Central memory CD8-positive, alpha-beta T cell (primary cell): ENCODE results near the gene CASKIN1.
A peak's percentile ranks its signal among the peaks of the same experiment; 100 is the strongest.
"Not testable (repeated sequence)": the region's sequence is repeated elsewhere in the genome, so short reads cannot be mapped to it uniquely, and the experiment has no call there.

Experiments
- ATAC-seq: fragments of 150-1000 bp; cut with Tn5 transposase; replicated peaks from 2 replicates; pipeline ENCODE4 v1.10.0; 2022; ENCODE audit warnings: mild to moderate bottlenecking, moderate FRiP score, moderate number of reproducible peaks; ENCODE audit not compliant: poor library complexity, severe bottlenecking; ENCODE audit errors: extremely low read depth
- DNase-seq, 2 donors: peaks; one replicate each; pipeline ENCODE4 v3.0.0; 2021; ENCODE audit warnings: low spot score in 2 of 2
- H3K27ac Mint-ChIP-seq: one replicate; pipeline ENCODE4 v1.8.0; 2022; ENCODE audit warnings: low read depth, mild to moderate bottlenecking, moderate library complexity, mixed read lengths
- H3K27me3 Mint-ChIP-seq: one replicate; pipeline ENCODE4 v1.8.0; 2022; ENCODE audit warnings: mixed read lengths
- H3K36me3 Mint-ChIP-seq: one replicate; pipeline ENCODE4 v1.8.0; 2022; ENCODE audit warnings: mild to moderate bottlenecking, moderate library complexity, mixed read lengths; ENCODE audit not compliant: insufficient read depth
- H3K4me1 Mint-ChIP-seq: one replicate; pipeline ENCODE4 v1.8.0; 2022; ENCODE audit warnings: mixed read lengths
- H3K4me3 Mint-ChIP-seq: one replicate; pipeline ENCODE4 v1.8.0; 2022; ENCODE audit warnings: mild to moderate bottlenecking, moderate library complexity, mixed read lengths
- H3K9me3 Mint-ChIP-seq: one replicate; pipeline ENCODE4 v1.8.0; 2022; ENCODE audit warnings: mixed read lengths

The CASKIN1 gene

GRCh38 chr16:2147981-2148671 lies 48.3 kb downstream of the CASKIN1 start, which contains the start of gene RAB26:
TSS of gene RAB26 (plus strand) at chr16:2148625. CDS start at chr16:2148784, 159 bp downstream.
- DNase-seq (no peak), ATAC-seq (peak; percentile 69)
- H3K27me3 Mint-ChIP-seq: no peaks in the 10 kb centered on the region
- H3K4me1 Mint-ChIP-seq: peaks cover 17% of the 10 kb centered on the region
- no peaks in the 10 kb centered on the region for H3K9me3 Mint-ChIP-seq
- no peak within 1 kb of the TSS for H3K27ac Mint-ChIP-seq
- H3K4me3 Mint-ChIP-seq: peak within 1 kb of the TSS; percentile 63
- H3K36me3 Mint-ChIP-seq: peaks cover 3% of the 10 kb centered on the region

GRCh38 chr16:2147378-2147777 lies 49.0 kb downstream of the CASKIN1 start:
- ATAC-seq: no peak
- H3K27ac Mint-ChIP-seq: no peak overlapping the region
- H3K36me3 Mint-ChIP-seq: peaks cover 3% of the 10 kb centered on the region
- peaks cover 17% of the 10 kb centered on the region for H3K4me1 Mint-ChIP-seq
- no peak for DNase-seq
- peak overlapping the region; percentile 55 for H3K4me3 Mint-ChIP-seq
- H3K27me3 Mint-ChIP-seq: no peaks in the 10 kb centered on the region
- no peaks in the 10 kb centered on the region for H3K9me3 Mint-ChIP-seq

- Mint-ChIP-seq H3K27me3 (no peaks in the 10 kb centered on the region), H3K9me3 (no peaks in the 10 kb centered on the region), H3K36me3 (peaks cover 3% of the 10 kb centered on the region), H3K4me1 (peaks cover 11% of the 10 kb centered on the region), H3K27ac (no peak overlapping the region), H3K4me3 (no peak overlapping the region)
- DNase-seq (no peak), ATAC-seq (no peak)
Measured at GRCh38 chr16:2145843-2146242, 50.6 kb downstream of the CASKIN1 start.

- DNase-seq (no peak), ATAC-seq (no peak)
- Mint-ChIP-seq H3K36me3 (peaks cover 5% of the 10 kb centered on the region), H3K9me3 (no peaks in the 10 kb centered on the region), H3K4me1 (peaks cover 6% of the 10 kb centered on the region), H3K4me3 (no peak overlapping the region), H3K27ac (no peak overlapping the region), H3K27me3 (no peaks in the 10 kb centered on the region)
Measured at GRCh38 chr16:2143878-2144485, 52.4 kb downstream of the CASKIN1 start.

GRCh38 chr16:2142942-2143877 lies 53.2 kb downstream of the CASKIN1 start:
- ATAC-seq (no peak), DNase-seq (no peak)
- no peak overlapping the region for H3K4me3 Mint-ChIP-seq
- H3K4me1 Mint-ChIP-seq: peaks cover 6% of the 10 kb centered on the region
- no peak overlapping the region for H3K27ac Mint-ChIP-seq
- H3K36me3 Mint-ChIP-seq: peaks cover 8% of the 10 kb centered on the region
- no peaks in the 10 kb centered on the region for H3K9me3 Mint-ChIP-seq
- no peaks in the 10 kb centered on the region for H3K27me3 Mint-ChIP-seq

GRCh38 chr16:2135770-2136490 lies 60.5 kb downstream of the CASKIN1 start, which contains the start of gene PKD1:
TSS of gene PKD1 (minus strand) at chr16:2135898. CDS start at chr16:2135689, 209 bp downstream.
- Mint-ChIP-seq H3K4me3 (peak within 1 kb of the TSS; percentile 85), H3K36me3 (peaks cover 14% of the 10 kb centered on the region), H3K27ac (peak within 1 kb of the TSS; percentile 58), H3K4me1 (peaks cover 14% of the 10 kb centered on the region)
- H3K27me3 Mint-ChIP-seq, H3K9me3 Mint-ChIP-seq: not testable (repeated sequence)
- DNase-seq: peak; percentile 98
- ATAC-seq: peak; percentile 58

GRCh38 chr16:2135071-2135470 lies 61.3 kb downstream of the CASKIN1 start:
- H3K9me3 Mint-ChIP-seq, H3K4me1 Mint-ChIP-seq, H3K27me3 Mint-ChIP-seq, DNase-seq, H3K36me3 Mint-ChIP-seq, ATAC-seq, H3K27ac Mint-ChIP-seq: not testable (repeated sequence)
- H3K4me3 Mint-ChIP-seq: peak overlapping the region; percentile 66

GRCh38 chr16:2133797-2134196 lies 62.6 kb downstream of the CASKIN1 start:
- not testable (repeated sequence) for H3K36me3 Mint-ChIP-seq, H3K4me1 Mint-ChIP-seq, H3K9me3 Mint-ChIP-seq, H3K27ac Mint-ChIP-seq, H3K27me3 Mint-ChIP-seq, H3K4me3 Mint-ChIP-seq, ATAC-seq, DNase-seq

GRCh38 chr16:2129890-2130447 lies 66.4 kb downstream of the CASKIN1 start:
- H3K4me1 Mint-ChIP-seq, H3K9me3 Mint-ChIP-seq, DNase-seq, H3K36me3 Mint-ChIP-seq, ATAC-seq, H3K4me3 Mint-ChIP-seq, H3K27ac Mint-ChIP-seq, H3K27me3 Mint-ChIP-seq: not testable (repeated sequence)

- not testable (repeated sequence) for H3K36me3 Mint-ChIP-seq, H3K27ac Mint-ChIP-seq, H3K4me3 Mint-ChIP-seq, H3K27me3 Mint-ChIP-seq, H3K9me3 Mint-ChIP-seq, DNase-seq, H3K4me1 Mint-ChIP-seq, ATAC-seq
Measured at GRCh38 chr16:2129251-2129650, 67.2 kb downstream of the CASKIN1 start.

GRCh38 chr16:2127630-2128280 lies 68.7 kb downstream of the CASKIN1 start:
- peak overlapping the region; percentile 38 for H3K27ac Mint-ChIP-seq
- not testable (repeated sequence) for H3K4me1 Mint-ChIP-seq, H3K4me3 Mint-ChIP-seq, ATAC-seq, H3K27me3 Mint-ChIP-seq, DNase-seq, H3K36me3 Mint-ChIP-seq, H3K9me3 Mint-ChIP-seq
